ENCODE measurements around the gene RANBP10. TPM values are rescaled to one million over a fixed set of nuclear protein-coding genes. Genes with fewer than 3 reads are reported as not detected.

RANBP10 gene
- total and polyA plus RNA-seq, 2 of the 8 experiments (the other 6 are each of a cell fraction or from before 2014, with no cell fraction given), result 14.2 to 16.8 TPM

DNA sequence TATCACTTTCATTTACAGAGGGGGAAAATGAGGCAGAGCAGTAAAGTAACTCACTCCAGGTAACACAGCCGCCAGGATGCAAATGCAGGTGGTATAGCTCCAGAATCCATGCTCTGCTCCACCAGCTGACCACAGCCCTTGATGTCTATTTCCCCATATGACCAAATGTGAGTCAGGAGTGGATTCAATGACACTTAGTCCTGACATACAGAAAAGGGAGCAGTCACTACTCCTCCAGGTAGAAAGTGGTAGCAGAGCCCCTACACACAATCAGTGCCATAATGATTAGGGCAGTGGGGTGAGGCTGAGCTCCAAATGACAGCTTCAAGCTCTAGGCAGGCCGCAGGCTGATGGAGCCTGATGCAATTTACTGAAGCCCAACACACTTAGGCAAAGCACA, 44.0 kb downstream of the RANBP10 start:
- Histone ChIP-seq H4K5ac (ENCODE audit: insufficient read length, low read depth, low read length) (no peak overlapping the region), H3K4me2 (ENCODE audit: insufficient read depth in 1 of 2, low read depth in 2 of 2, low read length in 2 of 2) (no peak overlapping the region), H3K9me3 (ENCODE audit: insufficient read depth in 2 of 2, low read depth in 1 of 2, low read length in 1 of 2) (no peaks in the 10 kb centered on the region), H3K23ac (ENCODE audit: insufficient read length) (no peak overlapping the region), H2AFZ (ENCODE audit: low read length) (no peak overlapping the region), H3K27me3 (replicated peaks in 1 of 4; ENCODE audit: control insufficient read depth in 3 of 4, extremely low read depth in 1 of 4, insufficient read depth in 3 of 4, low read length in 3 of 4) (no peaks in the 10 kb centered on the region), H3K9ac (replicated peaks in 1 of 4; ENCODE audit: extremely low read depth in 1 of 4, low read depth in 3 of 4, low read length in 3 of 4) (no peak overlapping the region), H3K56ac (replicated peaks; ENCODE audit: insufficient read length, low read depth, low read length) (no peak overlapping the region), H4K8ac (ENCODE audit: extremely low read depth, insufficient read depth, low read length) (peak overlapping the region; percentile 42; the same call in 1 of the 2 replicates), H3K18ac (ENCODE audit: extremely low read depth, low read length) (no peak overlapping the region), H4K20me1 (replicated peaks in 1 of 2; ENCODE audit: control insufficient read depth in 1 of 2, insufficient read depth in 2 of 2, low read length in 2 of 2) (peaks cover 0 to 23% of the 10 kb centered on the region in 2 experiments), H3K4me3 (ENCODE audit: extremely low read depth in 1 of 4, insufficient read depth in 2 of 4, low read depth in 3 of 4, low read length in 4 of 4) (no peak overlapping the region), H2BK5ac (ENCODE audit: low read depth, low read length) (no peak overlapping the region; the same call in 1 of the 2 replicates), H2BK120ac (replicated peaks; ENCODE audit: low read depth, low read length) (no peak overlapping the region), H3K14ac (ENCODE audit: insufficient read length) (no peak overlapping the region), H3K36me3 (ENCODE audit: control insufficient read depth in 2 of 4, insufficient read depth in 4 of 4, low read length in 3 of 4) (no peaks in the 10 kb centered on the region), H3K4me1 (replicated peaks in 1 of 4; ENCODE audit: control insufficient read depth in 3 of 4, insufficient read depth in 4 of 4, low read length in 3 of 4) (no peaks in the 10 kb centered on the region), H2BK15ac (ENCODE audit: low read length) (no peak overlapping the region), H3K27ac (ENCODE audit: low read depth, low read length) (no peak overlapping the region), H2BK12ac (ENCODE audit: low read depth, low read length) (no peak overlapping the region), H3K79me1 (ENCODE audit: low read depth, low read length) (peaks cover 3% of the 10 kb centered on the region; the same call in 1 of the 2 replicates), H3K4ac (replicated peaks; ENCODE audit: insufficient read length, low read depth, low read length) (no peak overlapping the region), H3K79me2 (ENCODE audit: control insufficient read depth in 1 of 2, insufficient read depth in 2 of 2, low read length in 2 of 2) (no peaks in the 10 kb centered on the region), H4K91ac (replicated peaks; ENCODE audit: insufficient read length, low read length) (no peak overlapping the region), H2AK5ac (ENCODE audit: low read depth, low read length) (no peak overlapping the region), H3K23me2 (ENCODE audit: low read depth, low read length) (no peaks in the 10 kb centered on the region), H2BK20ac (ENCODE audit: low read length) (no peak overlapping the region)
- DNase-seq (ENCODE audit: low read depth in 1 of 2, low spot score in 2 of 2) (no peak), FAIRE-seq (no peak)
- POLR2A ChIA-PET (ENCODE audit: partially characterized antibody), result no interaction called here
- CTCF ChIA-PET (ENCODE audit: partially characterized antibody), result interaction anchor here (0.6 to 1.1 kb wide), 3 partner anchors 30 to 90 kb away, joined by 3 to 5 read pairs (median 4); no protein-coding TSS in a partner anchor
- WGBS, 2 experiments (ENCODE audit: extremely low coverage in 1 of 2, insufficient coverage in 1 of 2, insufficient read length in 1 of 2, insufficient replicate concordance in 2 of 2, low coverage in 1 of 2, low lambda C conversion rate in 2 of 2, missing lambda C conversion rate in 1 of 2), result 86% methylated on average over 2 of the region's 2 CpGs; no CpG with 5 or more reads in 1 of the 2 experiments
- TF ChIP-seq POLR2A (IDR thresholded peaks at IDR 0.05; ENCODE audit: control extremely low read depth in 1 of 2, low read depth in 2 of 2, low read length in 2 of 2) (no peak), SRF (IDR thresholded peaks at IDR 0.05; ENCODE audit: low read depth, low read length) (no peak), JUN (IDR thresholded peaks at IDR 0.05; ENCODE audit: low read depth, low read length) (no peak), SAP30 (IDR thresholded peaks at IDR 0.05; ENCODE audit: insufficient read depth, insufficient replicate concordance, low read length) (no peak), TCF12 (IDR thresholded peaks at IDR 0.05; ENCODE audit: low read depth, low read length) (no peak), NRF1 (IDR thresholded peaks at IDR 0.05; ENCODE audit: low read depth, low read length) (no peak), BACH1 (IDR thresholded peaks at IDR 0.05; ENCODE audit: low read length) (no peak), RNF2 (IDR thresholded peaks at IDR 0.05; ENCODE audit: borderline replicate concordance, low read depth, low read length, missing control alignments, poor library complexity, severe bottlenecking) (no peak), HDAC6 (IDR thresholded peaks at IDR 0.05; ENCODE audit: low read depth, low read length) (no peak), CHD1 (IDR thresholded peaks at IDR 0.05; ENCODE audit: low read depth, low read length) (no peak), SIRT6 (IDR thresholded peaks at IDR 0.05; ENCODE audit: low read length) (no peak), TAF7 (optimal IDR thresholded peaks at IDR 0.05; ENCODE audit: borderline replicate concordance, low read depth, low read length) (no peak), TBP (IDR thresholded peaks at IDR 0.05; ENCODE audit: low read depth, low read length) (no peak)
- TF ChIP-seq, protein P1, sequence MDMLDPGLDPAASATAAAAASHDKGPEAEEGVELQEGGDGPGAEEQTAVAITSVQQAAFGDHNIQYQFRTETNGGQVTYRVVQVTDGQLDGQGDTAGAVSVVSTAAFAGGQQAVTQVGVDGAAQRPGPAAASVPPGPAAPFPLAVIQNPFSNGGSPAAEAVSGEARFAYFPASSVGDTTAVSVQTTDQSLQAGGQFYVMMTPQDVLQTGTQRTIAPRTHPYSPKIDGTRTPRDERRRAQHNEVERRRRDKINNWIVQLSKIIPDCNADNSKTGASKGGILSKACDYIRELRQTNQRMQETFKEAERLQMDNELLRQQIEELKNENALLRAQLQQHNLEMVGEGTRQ (IDR thresholded peaks at IDR 0.05; ENCODE audit: low read length), result no peak
